ENCODE measurements around the gene MAP3K20. TPM values are rescaled to one million over a fixed set of nuclear protein-coding genes. Genes with fewer than 3 reads are reported as not detected.

The MAP3K20 gene
- total and polyA plus RNA-seq, 2 donors from 2014 or later: 3.9 to 25.6 TPM

GRCh38 chr2:173050684-173051083 lies 25.0 kb upstream of the MAP3K20 start:
- no peaks in the 10 kb centered on the region for H3K4me1 ChIP-seq (ENCODE audit: control insufficient read depth in 2 of 3, insufficient read depth in 2 of 3, low read depth in 1 of 3, low read length in 3 of 3)
- H3K4me3 ChIP-seq (ENCODE audit: low read length in 3 of 3): no peak overlapping the region
- H3K27me3 ChIP-seq (ENCODE audit: control insufficient read depth, insufficient read depth, low read length): no peaks in the 10 kb centered on the region
- H3K9ac ChIP-seq (ENCODE audit: low read length in 3 of 3): no peak overlapping the region
- FAIRE-seq: no peak
- no peaks in the 10 kb centered on the region for H3K36me3 ChIP-seq (ENCODE audit: control insufficient read depth in 2 of 3, insufficient read depth in 3 of 3, low read length in 3 of 3)
- intact Hi-C loops (cut with DNase I): no loop called here
- no peak overlapping the region for H3K27ac ChIP-seq (ENCODE audit: low read depth in 2 of 2, low read length in 2 of 2)
- H3K9me3 ChIP-seq (ENCODE audit: control insufficient read depth in 2 of 3, insufficient read depth in 1 of 3, low read length in 3 of 3): no peaks in the 10 kb centered on the region
- no peak for DNase-seq
- no peak for TF ChIP-seq CTCF (IDR thresholded peaks at IDR 0.05; ENCODE audit: borderline replicate concordance, extremely low read depth, insufficient read depth)

- no peak for FAIRE-seq
- intact Hi-C loops (cut with DNase I): no loop called here
- Histone ChIP-seq H3K4me3 (ENCODE audit: low read length in 3 of 3) (no peak overlapping the region), H3K4me1 (ENCODE audit: control insufficient read depth in 2 of 3, insufficient read depth in 2 of 3, low read depth in 1 of 3, low read length in 3 of 3) (no peaks in the 10 kb centered on the region), H3K27ac (ENCODE audit: low read depth in 2 of 2, low read length in 2 of 2) (no peak overlapping the region), H3K27me3 (ENCODE audit: control insufficient read depth, insufficient read depth, low read length) (no peaks in the 10 kb centered on the region), H3K9me3 (ENCODE audit: control insufficient read depth in 2 of 3, insufficient read depth in 1 of 3, low read length in 3 of 3) (no peaks in the 10 kb centered on the region), H3K9ac (ENCODE audit: low read length in 3 of 3) (no peak overlapping the region), H3K36me3 (ENCODE audit: control insufficient read depth in 2 of 3, insufficient read depth in 3 of 3, low read length in 3 of 3) (no peaks in the 10 kb centered on the region)
- DNase-seq: no peak
- TF ChIP-seq CTCF (IDR thresholded peaks at IDR 0.05; ENCODE audit: borderline replicate concordance, extremely low read depth, insufficient read depth): no peak
Measured at GRCh38 chr2:173051463-173052215, 24.0 kb upstream of the MAP3K20 start.

GRCh38 chr2:173053043-173053699 lies 22.5 kb upstream of the MAP3K20 start:
- Histone ChIP-seq H3K27me3 (ENCODE audit: control insufficient read depth, insufficient read depth, low read length) (no peaks in the 10 kb centered on the region), H3K36me3 (ENCODE audit: control insufficient read depth in 2 of 3, insufficient read depth in 3 of 3, low read length in 3 of 3) (no peaks in the 10 kb centered on the region), H3K27ac (ENCODE audit: low read depth in 2 of 2, low read length in 2 of 2) (no peak overlapping the region), H3K9me3 (ENCODE audit: control insufficient read depth in 2 of 3, insufficient read depth in 1 of 3, low read length in 3 of 3) (no peaks in the 10 kb centered on the region), H3K9ac (ENCODE audit: low read length in 3 of 3) (no peak overlapping the region), H3K4me1 (ENCODE audit: control insufficient read depth in 2 of 3, insufficient read depth in 2 of 3, low read depth in 1 of 3, low read length in 3 of 3) (no peaks in the 10 kb centered on the region), H3K4me3 (ENCODE audit: low read length in 3 of 3) (no peak overlapping the region)
- no peak for DNase-seq
- no peak for FAIRE-seq
- no peak for TF ChIP-seq CTCF (IDR thresholded peaks at IDR 0.05; ENCODE audit: borderline replicate concordance, extremely low read depth, insufficient read depth)
- intact Hi-C loops (cut with DNase I): no loop called here

Measured in kidney (tissue), 14 donors.